ENCODE measurements around the gene GSG1. TPM values are rescaled to one million over a fixed set of nuclear protein-coding genes. Genes with fewer than 3 reads are reported as not detected.
"Not testable (repeated sequence)": the region's sequence is repeated elsewhere in the genome, so short reads cannot be mapped to it uniquely, and the experiment has no call there.

GSG1 gene
- total RNA-seq, 1 donor from 2014 or later: not detected

DNA sequence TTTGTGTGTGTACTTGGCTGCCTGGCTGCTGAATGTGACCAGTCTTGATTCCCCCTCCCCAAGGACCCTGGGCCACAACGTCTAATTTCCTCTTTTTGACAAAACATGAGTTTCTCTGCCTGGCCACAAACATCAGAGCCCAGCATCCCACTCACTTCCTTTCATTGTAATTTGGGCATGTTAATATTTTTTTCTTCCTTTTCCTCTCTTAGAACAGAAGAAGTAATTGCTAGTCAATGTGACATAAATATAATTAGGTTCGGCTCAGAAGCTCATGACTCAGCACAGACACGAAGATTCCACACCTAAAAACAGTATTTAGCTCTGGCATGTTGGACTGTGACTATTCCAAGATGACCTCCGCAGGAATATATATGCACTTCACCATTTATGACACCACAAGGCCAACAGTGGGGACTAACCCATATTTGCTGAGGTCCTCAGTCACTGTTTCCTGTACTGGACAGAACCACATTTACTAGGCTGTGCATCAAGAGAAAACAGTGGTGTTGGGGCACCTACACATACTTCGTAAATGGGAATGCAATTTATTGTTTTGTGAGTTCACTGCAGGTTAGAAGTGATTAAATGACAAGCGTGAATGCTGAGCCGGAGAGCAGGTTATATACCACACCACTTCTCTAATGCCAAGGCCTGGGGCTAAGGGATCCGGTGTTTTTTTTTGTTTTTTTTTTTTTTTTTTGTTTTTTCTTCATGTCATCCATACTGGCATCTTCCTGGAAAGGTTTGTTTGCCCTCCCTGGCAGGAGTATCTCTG, 4.2 kb downstream of the GSG1 start:
- ATAC-seq (no peak), DNase-seq (no peak)
- intact Hi-C loops (cut with micrococcal nuclease): loop anchor here (5.0 to 10.0 kb wide), 2 partner anchors 113 to 184 kb away; no protein-coding TSS in a partner anchor

- intact Hi-C loops (cut with micrococcal nuclease): loop anchor here (5.0 to 10.0 kb wide), 2 partner anchors 115 to 183 kb away; no protein-coding TSS in a partner anchor
- peak; percentile 49 for DNase-seq
- no peak for ATAC-seq
These were observed 5.9 kb downstream of the GSG1 start for GRCh38 chr12:13097491-13098011.

GRCh38 chr12:13095266-13095995, 8.0 kb downstream of the GSG1 start:
- intact Hi-C loops (cut with micrococcal nuclease): loop anchor here (5.0 to 10.0 kb wide), 2 partner anchors 117 to 181 kb away; no protein-coding TSS in a partner anchor
- no peak for DNase-seq
- no peak for ATAC-seq

- ATAC-seq (no peak), DNase-seq (no peak)
- intact Hi-C loops (cut with micrococcal nuclease): loop anchor here (10.0 kb wide), 1 partner anchor 180 kb away; no protein-coding TSS in a partner anchor
These were observed 9.1 kb downstream of the GSG1 start for GRCh38 chr12:13094367-13094766.

- ATAC-seq (no peak), DNase-seq (no peak)
- intact Hi-C loops (cut with micrococcal nuclease): loop anchor here (10.0 kb wide), 1 partner anchor 179 kb away; no protein-coding TSS in a partner anchor
These were observed 9.6 kb downstream of the GSG1 start for GRCh38 chr12:13093848-13094220.

DNA sequence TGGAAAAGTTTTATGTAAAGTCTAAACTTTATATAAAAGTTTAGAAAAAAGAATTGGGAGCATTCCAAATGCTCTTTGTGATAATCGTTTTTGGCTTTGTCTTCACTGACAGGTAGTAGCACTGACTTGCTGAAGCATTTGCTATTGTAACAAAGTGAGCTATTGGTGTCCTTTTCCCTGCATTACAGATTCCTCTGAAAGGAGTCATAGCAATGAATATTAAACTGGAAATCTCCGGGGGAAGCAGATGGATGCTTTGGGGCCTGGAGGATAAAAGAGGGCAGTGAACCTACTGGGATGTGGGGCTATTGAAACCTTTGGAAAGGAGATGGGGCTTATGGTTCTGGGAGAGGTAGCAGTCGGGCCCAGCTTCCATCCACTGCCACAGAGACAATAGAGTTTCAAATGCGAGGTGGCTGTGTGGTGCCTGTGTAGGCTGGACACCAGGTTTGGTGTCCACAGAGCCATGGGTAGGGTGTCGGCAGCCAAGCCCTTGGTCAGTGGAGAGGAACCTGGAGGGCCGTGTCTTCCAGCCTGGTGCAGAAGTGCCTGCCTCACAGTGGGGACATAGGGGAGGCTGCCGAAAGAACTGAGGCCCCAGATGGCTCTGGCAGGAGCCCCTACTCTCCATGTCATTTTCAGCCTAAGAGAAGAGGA, 10.1 kb downstream of the GSG1 start:
- no peak for DNase-seq
- intact Hi-C loops (cut with micrococcal nuclease): loop anchor here (10.0 kb wide), 1 partner anchor 179 kb away; no protein-coding TSS in a partner anchor
- no peak for ATAC-seq

GRCh38 chr12:13091832-13092231, 11.6 kb downstream of the GSG1 start:
- intact Hi-C loops (cut with micrococcal nuclease): loop anchor here (10.0 kb wide), 1 partner anchor 177 kb away; no protein-coding TSS in a partner anchor
- no peak for DNase-seq
- no peak for ATAC-seq

DNA sequence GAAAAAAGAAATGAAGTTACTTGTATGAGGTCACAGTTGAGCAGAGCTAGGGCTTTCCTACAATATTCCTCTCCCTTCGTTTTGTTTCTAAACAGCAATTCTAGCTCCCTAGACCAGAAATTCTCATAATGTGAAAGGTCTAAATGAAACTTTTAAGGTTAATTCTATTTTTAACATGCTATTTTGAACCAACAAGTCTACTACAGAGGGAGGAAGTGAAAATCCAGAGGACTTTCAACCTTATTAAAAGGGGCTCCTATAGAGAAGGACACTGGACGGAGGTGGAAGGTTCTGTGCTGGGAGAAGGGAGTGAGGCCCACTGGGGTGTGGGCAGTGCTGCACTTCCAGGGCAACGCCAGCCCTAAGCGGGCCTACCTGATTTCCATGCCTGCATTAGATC, 13.4 kb downstream of the GSG1 start:
- no peak for ATAC-seq

GRCh38 chr12:13088496-13088895, 15.0 kb downstream of the GSG1 start:
- DNase-seq: no peak
- no peak for ATAC-seq
- intact Hi-C loops (cut with micrococcal nuclease): no loop called here

More for the DNA sequence above, 13.4 kb downstream of the GSG1 start:
- no peak for DNase-seq
- intact Hi-C loops (cut with micrococcal nuclease): loop anchor here (10.0 kb wide), 1 partner anchor 175 kb away; no protein-coding TSS in a partner anchor

DNA sequence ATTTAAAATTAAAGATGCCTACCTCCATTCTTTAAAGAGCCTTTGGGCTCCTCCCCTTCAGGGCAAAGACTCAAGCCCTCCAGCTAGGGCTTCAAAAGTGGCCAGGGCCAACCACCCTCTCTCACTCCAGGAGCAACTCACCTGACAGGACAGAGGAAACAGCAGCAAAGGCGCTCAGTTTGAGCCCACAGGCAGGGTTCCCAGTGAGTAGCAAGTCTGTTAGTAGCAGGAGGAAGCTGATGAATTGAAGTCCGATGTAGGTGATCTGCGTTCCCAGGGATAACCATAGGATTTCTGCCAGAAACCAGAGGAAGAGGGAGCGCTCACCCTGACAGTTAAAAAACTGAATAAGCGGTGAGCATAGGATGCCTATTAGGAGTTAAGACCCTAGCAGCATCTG, 15.7 kb downstream of the GSG1 start:
- ATAC-seq: no peak
- DNase-seq: no peak
- intact Hi-C loops (cut with micrococcal nuclease): no loop called here

DNA sequence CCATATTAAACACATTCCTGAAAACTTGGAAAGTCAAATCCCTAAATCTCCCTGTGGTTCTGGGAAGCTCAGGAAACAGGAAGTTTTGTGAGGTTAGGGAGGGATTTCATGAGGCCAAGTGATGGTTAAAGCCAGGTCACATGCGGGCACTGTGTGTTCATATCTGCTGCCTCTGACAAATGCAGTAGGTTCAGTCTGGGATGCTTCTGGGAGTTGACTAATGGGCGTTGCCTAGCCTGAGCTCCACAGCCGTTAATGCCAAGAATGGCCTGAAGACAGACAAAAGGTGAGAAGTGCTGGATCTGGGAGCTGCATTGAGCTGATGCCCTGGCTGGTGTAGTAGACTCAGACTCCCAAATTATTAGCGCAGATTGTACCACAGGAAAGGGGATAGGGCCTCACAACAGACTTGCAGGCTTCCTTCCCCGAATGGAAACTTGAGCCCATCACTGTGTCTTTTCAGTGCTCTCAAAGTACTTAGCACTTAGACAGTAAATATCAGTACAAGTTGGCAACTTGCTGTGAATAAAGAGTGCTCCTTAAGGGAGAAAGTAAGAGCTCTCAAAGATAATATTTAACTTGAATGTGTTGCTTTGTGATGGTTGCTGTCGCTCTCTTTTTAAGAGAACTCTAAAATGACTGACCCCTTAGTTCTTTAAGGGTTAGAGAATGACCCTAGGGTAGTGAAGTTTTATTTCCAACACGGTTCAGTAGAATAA, 17.3 kb downstream of the GSG1 start:
- DNase-seq (no peak), ATAC-seq (no peak)
- intact Hi-C loops (cut with micrococcal nuclease): no loop called here

DNA sequence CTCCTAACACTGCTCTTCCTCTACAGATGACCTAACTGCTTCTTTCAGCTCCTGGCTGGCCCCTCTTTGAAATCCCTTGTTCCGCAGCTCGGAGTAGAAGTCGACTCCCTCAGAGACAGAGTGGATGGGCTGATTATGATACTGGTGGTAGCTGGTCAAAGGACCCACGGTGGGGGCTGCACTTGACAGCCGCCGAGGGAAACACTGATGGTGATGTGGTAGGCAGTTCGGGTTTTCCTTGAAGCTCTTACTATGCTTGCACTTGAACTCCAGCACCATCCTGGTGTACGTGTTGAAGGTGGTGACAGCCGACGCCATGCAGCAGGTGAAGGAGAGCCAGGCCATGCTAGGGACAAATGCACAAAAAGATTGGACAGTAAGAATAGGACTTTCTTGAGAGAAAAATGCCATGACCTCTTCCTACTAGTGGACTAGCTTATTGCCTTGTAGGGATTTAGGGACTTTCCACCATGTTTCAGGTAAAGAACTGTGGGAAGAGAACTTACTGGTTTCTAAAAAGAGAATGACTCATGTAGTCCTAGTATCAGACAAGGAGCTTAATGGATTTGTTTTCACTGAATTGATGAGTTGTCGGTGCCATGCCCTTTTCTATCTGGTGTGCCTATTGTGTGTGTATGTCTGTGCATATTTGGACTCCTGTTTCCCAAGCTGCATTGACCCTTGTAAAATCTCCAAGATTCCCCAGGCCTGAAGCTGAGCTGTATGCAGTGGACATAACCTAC, 18.4 kb downstream of the GSG1 start:
- no peak for DNase-seq
- no peak for ATAC-seq
- intact Hi-C loops (cut with micrococcal nuclease): no loop called here

- intact Hi-C loops (cut with micrococcal nuclease); DNase-seq; ATAC-seq: not testable (repeated sequence)
These were observed 19.8 kb downstream of the GSG1 start for GRCh38 chr12:13083638-13084037.

DNA sequence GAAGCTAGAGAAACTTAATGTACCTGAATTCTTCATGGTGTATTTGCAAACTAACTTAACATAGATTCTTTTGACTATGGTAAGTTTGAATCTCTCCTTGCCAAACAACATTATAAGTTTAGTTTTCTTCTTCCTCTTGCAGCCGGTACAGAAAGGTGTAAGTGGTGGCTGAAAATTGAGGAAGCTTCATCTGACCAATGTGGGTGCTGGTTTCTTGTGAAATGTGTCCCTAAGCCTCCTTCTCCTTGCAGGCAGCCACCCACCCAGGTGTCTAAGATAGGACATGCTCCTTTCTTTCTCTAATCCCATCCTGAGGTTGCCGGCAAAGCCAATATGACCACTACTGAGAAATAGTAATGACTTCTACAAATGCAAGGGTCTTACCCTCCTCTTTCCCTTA, 20.6 kb downstream of the GSG1 start:
- DNase-seq (no peak), ATAC-seq (no peak)
- intact Hi-C loops (cut with micrococcal nuclease): no loop called here

DNA sequence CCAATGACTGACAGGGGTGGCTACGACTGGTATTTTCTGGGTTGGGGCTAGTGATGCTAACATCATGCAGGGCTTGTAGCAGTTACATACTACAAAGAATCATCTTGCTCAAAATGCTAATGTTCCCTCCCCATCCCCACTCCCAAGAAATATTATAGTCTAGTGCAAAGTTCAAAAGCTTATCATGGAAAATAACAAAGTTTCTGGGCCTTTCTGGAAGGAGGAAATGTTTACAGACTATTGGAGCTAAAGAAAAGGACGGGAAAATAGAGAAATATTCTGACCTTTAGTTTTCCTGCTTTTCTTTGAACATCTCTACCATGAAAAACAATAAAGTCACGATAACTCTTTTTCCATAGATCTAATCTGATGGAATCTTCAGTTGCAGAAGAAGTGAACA, 23.2 kb downstream of the GSG1 start:
- intact Hi-C loops (cut with micrococcal nuclease): no loop called here
- DNase-seq (no peak), ATAC-seq (no peak)

DNA sequence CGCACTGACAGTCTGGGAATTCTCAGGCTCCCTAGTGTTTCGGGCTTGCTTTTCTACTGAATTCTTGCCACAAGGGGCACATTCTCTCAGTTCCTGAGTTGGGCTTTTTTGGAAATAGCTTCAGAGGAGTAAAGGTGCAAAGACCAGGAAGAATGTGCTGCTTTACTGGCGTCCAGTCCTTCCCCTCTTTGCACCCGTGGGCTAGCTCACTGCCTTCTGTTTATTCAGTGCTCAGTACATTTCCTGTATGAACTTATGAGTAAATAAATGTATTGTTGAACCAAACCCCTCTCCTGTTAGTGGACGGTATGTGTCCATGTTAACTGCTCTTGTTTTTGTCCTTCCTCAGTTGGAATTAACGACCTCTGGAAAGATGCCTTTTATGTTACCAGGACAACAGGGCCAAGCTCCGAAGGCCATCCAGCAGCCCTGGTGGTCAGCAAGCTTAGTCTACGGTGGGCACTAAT, 24.0 kb downstream of the GSG1 start:
- no peak for ATAC-seq
- intact Hi-C loops (cut with micrococcal nuclease): no loop called here
- DNase-seq: no peak

- ATAC-seq (no peak), DNase-seq (no peak)
- intact Hi-C loops (cut with micrococcal nuclease): no loop called here
These were observed 27.5 kb downstream of the GSG1 start for GRCh38 chr12:13075786-13076570.

Data from left ventricle myocardium superior (tissue), 1 donor.